Neural progenitor cell (in vitro differentiated cells): ENCODE data around the gene SF3B2.

Source experiments
- EZH2 ChIP-seq: fragments of 200-600 bp; sonication (generic); IDR thresholded peaks from 2 replicates; pipeline ENCODE4 v1.6.1; 2017; ENCODE audit warnings: antibody characterized with exemption, mild to moderate bottlenecking, moderate library complexity
- TF ChIP-seq, protein P1 (sequence below): fragments of 200-600 bp; sonication (generic); IDR thresholded peaks from 2 replicates; pipeline ENCODE4 v1.5.1; 2017; ENCODE audit warnings: antibody characterized with exemption, mild to moderate bottlenecking

DNA sequence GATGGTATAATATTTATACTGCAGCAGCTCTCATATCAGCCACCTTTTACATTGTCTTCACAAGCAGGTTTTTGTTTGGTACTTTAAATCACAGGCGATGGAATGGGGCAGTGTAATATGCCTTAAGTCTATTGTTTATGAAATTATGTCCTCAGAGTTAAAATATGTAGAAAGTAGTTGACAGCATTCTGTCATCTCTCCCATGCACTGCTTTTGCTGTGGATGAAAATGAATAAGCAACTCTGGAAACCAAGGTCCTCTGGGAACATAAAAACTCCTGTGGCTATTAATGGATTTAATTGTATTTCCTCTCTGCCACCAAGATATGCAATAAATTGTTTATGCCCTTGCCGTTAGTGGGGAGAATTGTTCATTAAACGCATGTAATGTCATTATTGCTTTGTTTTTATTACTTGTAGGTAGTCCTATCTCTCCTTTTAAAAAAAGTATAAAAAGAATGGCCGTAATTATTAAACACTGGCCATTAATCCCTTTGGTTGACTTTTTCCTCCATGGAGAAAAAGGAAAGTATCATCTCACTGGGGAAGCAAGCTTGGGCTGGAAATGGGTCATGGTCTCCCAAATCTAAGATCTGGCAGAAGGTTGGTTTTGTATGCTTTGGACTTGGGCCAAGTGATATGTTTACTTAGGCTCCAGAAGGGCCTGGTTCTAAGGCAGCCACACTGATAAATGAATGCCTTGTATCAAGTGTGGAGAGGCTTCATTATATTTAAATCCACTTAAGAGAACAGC is 31.0 kb downstream of the SF3B2 start:
- TF ChIP-seq, protein P1, sequence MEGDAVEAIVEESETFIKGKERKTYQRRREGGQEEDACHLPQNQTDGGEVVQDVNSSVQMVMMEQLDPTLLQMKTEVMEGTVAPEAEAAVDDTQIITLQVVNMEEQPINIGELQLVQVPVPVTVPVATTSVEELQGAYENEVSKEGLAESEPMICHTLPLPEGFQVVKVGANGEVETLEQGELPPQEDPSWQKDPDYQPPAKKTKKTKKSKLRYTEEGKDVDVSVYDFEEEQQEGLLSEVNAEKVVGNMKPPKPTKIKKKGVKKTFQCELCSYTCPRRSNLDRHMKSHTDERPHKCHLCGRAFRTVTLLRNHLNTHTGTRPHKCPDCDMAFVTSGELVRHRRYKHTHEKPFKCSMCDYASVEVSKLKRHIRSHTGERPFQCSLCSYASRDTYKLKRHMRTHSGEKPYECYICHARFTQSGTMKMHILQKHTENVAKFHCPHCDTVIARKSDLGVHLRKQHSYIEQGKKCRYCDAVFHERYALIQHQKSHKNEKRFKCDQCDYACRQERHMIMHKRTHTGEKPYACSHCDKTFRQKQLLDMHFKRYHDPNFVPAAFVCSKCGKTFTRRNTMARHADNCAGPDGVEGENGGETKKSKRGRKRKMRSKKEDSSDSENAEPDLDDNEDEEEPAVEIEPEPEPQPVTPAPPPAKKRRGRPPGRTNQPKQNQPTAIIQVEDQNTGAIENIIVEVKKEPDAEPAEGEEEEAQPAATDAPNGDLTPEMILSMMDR = no peak
- no peak for TF ChIP-seq EZH2
